CD4-positive, alpha-beta T cell (primary cell): ENCODE results near the gene YIPF4. TPM values are rescaled to one million over a fixed set of nuclear protein-coding genes. Genes with fewer than 3 reads are reported as not detected.
A peak's percentile ranks its signal among the peaks of the same experiment; 100 is the strongest.

Source experiments
- ATAC-seq: fragments of 200-7000 bp; cut with Tn5 transposase; one replicate; pipeline ENCODE4 v1.10.0; 2022; ENCODE audit warnings: mild to moderate bottlenecking; ENCODE audit not compliant: poor library complexity
- CTCF ChIA-PET: fragments of 350-600 bp; sonication (Branson Sonifier 250); formaldehyde crosslinking; loops from one replicate; lab custom pipeline; 2021; ENCODE audit warnings: antibody characterized with exemption, inconsistent platforms; lab: Charles Lee
- POLR2A ChIA-PET: fragments of 350-600 bp; sonication (Branson Sonifier 250); formaldehyde crosslinking; loops from one replicate; lab custom pipeline; 2021; ENCODE audit warnings: antibody characterized with exemption, inconsistent platforms; lab: Charles Lee
- DNase-seq, 14 experiments: peaks; one replicate each; pipeline ENCODE4 v3.0.0-alpha.2; 2013 to 2020; ENCODE audit warnings: mixed read lengths in 2 of 14
- H3K27ac ChIP-seq, 2 donors: one replicate each; pipeline versions ENCODE4 v1.5.1 to v1.7.0; 2013; ENCODE audit warnings: low read length in 2 of 2, low read depth in 1 of 2, mild to moderate bottlenecking in 1 of 2
- H3K27me3 ChIP-seq, 2 experiments: 1 replicate in 1 of 2; 2 replicates in 1 of 2; pipeline versions ENCODE4 v1.6.1 to v1.7.0; 2013; ENCODE audit warnings: low read length in 2 of 2, control low read depth in 1 of 2, mild to moderate bottlenecking in 1 of 2, moderate library complexity in 1 of 2; ENCODE audit not compliant: insufficient read depth in 2 of 2, control insufficient read depth in 1 of 2
- H3K36me3 ChIP-seq: one replicate; pipeline ENCODE4 v1.6.1; 2013; ENCODE audit warnings: low read length, control low read depth; ENCODE audit not compliant: insufficient read depth
- H3K4me1 ChIP-seq: one replicate; pipeline ENCODE4 v1.6.1; 2013; ENCODE audit warnings: low read length, control low read depth; ENCODE audit not compliant: insufficient read depth
- H3K4me3 ChIP-seq: one replicate; pipeline ENCODE4 v1.5.1; 2013; ENCODE audit warnings: mild to moderate bottlenecking, low read length, moderate library complexity
- H3K9me3 ChIP-seq, 2 experiments: 1 replicate in 1 of 2; 2 replicates in 1 of 2; pipeline versions ENCODE4 v1.6.1 to v1.7.0; 2013; ENCODE audit warnings: low read length in 2 of 2, mild to moderate bottlenecking in 2 of 2, control low read depth in 1 of 2, moderate library complexity in 1 of 2; ENCODE audit not compliant: control insufficient read depth in 1 of 2, insufficient read depth in 1 of 2
- H3K27ac Mint-ChIP-seq: one replicate; pipeline ENCODE4 v1.8.0; 2020; ENCODE audit warnings: mixed read lengths
- H3K27me3 Mint-ChIP-seq: one replicate; pipeline ENCODE4 v1.8.0; 2021; ENCODE audit warnings: mixed read lengths
- H3K36me3 Mint-ChIP-seq: one replicate; pipeline ENCODE4 v1.8.0; 2021; ENCODE audit warnings: low read depth, mixed read lengths
- H3K4me1 Mint-ChIP-seq: one replicate; pipeline ENCODE4 v1.8.0; 2021; ENCODE audit warnings: low read depth, mixed read lengths
- H3K4me3 Mint-ChIP-seq: one replicate; pipeline ENCODE4 v1.8.0; 2020; ENCODE audit warnings: mild to moderate bottlenecking, mixed read lengths
- H3K9me3 Mint-ChIP-seq: one replicate; pipeline ENCODE4 v1.8.0; 2020; ENCODE audit warnings: mixed read lengths
- intact Hi-C, 2 experiments: fragments of 100-400 bp; cut with DNase I in 1 of 2; cut with micrococcal nuclease in 1 of 2; formaldehyde crosslinking; loops; one replicate each; pipeline versions ENCODE4 v1.15.1 to v1.9.0; 2023 to 2025; cut with DNase I, micrococcal nuclease
- total RNA-seq, 174 experiments: library from RNA in 2 of 174; stranded (reverse) in 2 of 174; gene quantifications; one replicate each; pipeline ENCODE4 v1.2.3 and lab custom pipeline; 2021 to 2026
- TF ChIP-seq, protein P1 (sequence below): fragments of 200-600 bp; IDR thresholded peaks from one replicate; pipeline ENCODE4 v1.8.0; 2022; ENCODE audit warnings: antibody characterized with exemption, mild to moderate bottlenecking

Gene YIPF4
- total RNA-seq, 2 experiments from 2014 or later = 7.7 to 9.7 TPM

GRCh38 chr2:32258242-32258641 lies 19.5 kb upstream of the YIPF4 start:
- no peak overlapping the region for H3K4me3 ChIP-seq
- H3K36me3 ChIP-seq = no peaks in the 10 kb centered on the region
- CTCF ChIA-PET = interaction anchor here (0.8 kb wide), 1 partner anchor 44 kb away, joined by 3 read pairs; no protein-coding TSS in a partner anchor
- intact Hi-C loops = no loop called here
- Mint-ChIP-seq H3K4me3 (no peak overlapping the region), H3K9me3 (no peaks in the 10 kb centered on the region), H3K27me3 (peaks cover 4% of the 10 kb centered on the region), H3K4me1 (no peaks in the 10 kb centered on the region), H3K36me3 (no peaks in the 10 kb centered on the region), H3K27ac (no peak overlapping the region)
- TF ChIP-seq, protein P1, sequence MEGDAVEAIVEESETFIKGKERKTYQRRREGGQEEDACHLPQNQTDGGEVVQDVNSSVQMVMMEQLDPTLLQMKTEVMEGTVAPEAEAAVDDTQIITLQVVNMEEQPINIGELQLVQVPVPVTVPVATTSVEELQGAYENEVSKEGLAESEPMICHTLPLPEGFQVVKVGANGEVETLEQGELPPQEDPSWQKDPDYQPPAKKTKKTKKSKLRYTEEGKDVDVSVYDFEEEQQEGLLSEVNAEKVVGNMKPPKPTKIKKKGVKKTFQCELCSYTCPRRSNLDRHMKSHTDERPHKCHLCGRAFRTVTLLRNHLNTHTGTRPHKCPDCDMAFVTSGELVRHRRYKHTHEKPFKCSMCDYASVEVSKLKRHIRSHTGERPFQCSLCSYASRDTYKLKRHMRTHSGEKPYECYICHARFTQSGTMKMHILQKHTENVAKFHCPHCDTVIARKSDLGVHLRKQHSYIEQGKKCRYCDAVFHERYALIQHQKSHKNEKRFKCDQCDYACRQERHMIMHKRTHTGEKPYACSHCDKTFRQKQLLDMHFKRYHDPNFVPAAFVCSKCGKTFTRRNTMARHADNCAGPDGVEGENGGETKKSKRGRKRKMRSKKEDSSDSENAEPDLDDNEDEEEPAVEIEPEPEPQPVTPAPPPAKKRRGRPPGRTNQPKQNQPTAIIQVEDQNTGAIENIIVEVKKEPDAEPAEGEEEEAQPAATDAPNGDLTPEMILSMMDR = no peak
- H3K4me1 ChIP-seq = no peaks in the 10 kb centered on the region
- ATAC-seq (no peak), DNase-seq (no peak)
- H3K27ac ChIP-seq = no peak overlapping the region
- POLR2A ChIA-PET = no interaction called here
- H3K9me3 ChIP-seq = no peaks in the 10 kb centered on the region
- peaks cover 0 to 2% of the 10 kb centered on the region in 2 experiments for H3K27me3 ChIP-seq

- Mint-ChIP-seq H3K4me1 (peaks cover 4% of the 10 kb centered on the region), H3K27me3 (peaks cover 4% of the 10 kb centered on the region), H3K27ac (no peak overlapping the region), H3K4me3 (no peak overlapping the region), H3K36me3 (no peaks in the 10 kb centered on the region), H3K9me3 (no peaks in the 10 kb centered on the region)
- DNase-seq (no peak), ATAC-seq (no peak)
- H3K27ac ChIP-seq = no peak overlapping the region
- peaks cover 0 to 2% of the 10 kb centered on the region in 2 experiments for H3K27me3 ChIP-seq
- intact Hi-C loops = no loop called here
- POLR2A ChIA-PET = no interaction called here
- CTCF ChIA-PET = no interaction called here
- no peaks in the 10 kb centered on the region for H3K4me1 ChIP-seq
- H3K36me3 ChIP-seq = no peaks in the 10 kb centered on the region
- TF ChIP-seq, protein P1 = no peak
- H3K9me3 ChIP-seq = no peaks in the 10 kb centered on the region
- H3K4me3 ChIP-seq = no peak overlapping the region
Measured at GRCh38 chr2:32260376-32260775, 17.3 kb upstream of the YIPF4 start.

GRCh38 chr2:32262105-32262504 lies 15.6 kb upstream of the YIPF4 start:
- CTCF ChIA-PET = no interaction called here

More at GRCh38 chr2:32262105-32262504, 15.6 kb upstream of the YIPF4 start:
- no peaks in the 10 kb centered on the region for H3K9me3 Mint-ChIP-seq
- DNase-seq = peak in 3 of 14 experiments; percentile 18 to 60 (median 48)
- POLR2A ChIA-PET = no interaction called here
- H3K4me3 Mint-ChIP-seq = no peak overlapping the region
- no peak for ATAC-seq
- intact Hi-C loops = no loop called here
- TF ChIP-seq, protein P1 = no peak
- no peaks in the 10 kb centered on the region for H3K36me3 Mint-ChIP-seq
- H3K27ac Mint-ChIP-seq = no peak overlapping the region
- peaks cover under 1% of the 10 kb centered on the region for H3K27me3 Mint-ChIP-seq
- H3K36me3 ChIP-seq = no peaks in the 10 kb centered on the region
- no peak overlapping the region for H3K27ac ChIP-seq
- H3K4me3 ChIP-seq = no peak overlapping the region
- peaks cover 0 to 2% of the 10 kb centered on the region in 2 experiments for H3K27me3 ChIP-seq
- H3K9me3 ChIP-seq = no peaks in the 10 kb centered on the region
- no peaks in the 10 kb centered on the region for H3K4me1 ChIP-seq
- H3K4me1 Mint-ChIP-seq = peaks cover 4% of the 10 kb centered on the region
